Esophagus squamous epithelium (tissue), 5 donors: ENCODE results near the gene GLB1L. TPM values are rescaled to one million over a fixed set of nuclear protein-coding genes. Genes with fewer than 3 reads are reported as not detected.

Experiments used
- DNase-seq: peaks from one replicate; lab custom pipeline; 2025; lab: John Stamatoyannopoulos, UW
- H3K27ac ChIP-seq, 4 donors: fragments of 200-600 bp; sonication (generic); one replicate each; pipeline ENCODE4 v1.5.1; 2016 to 2019; ENCODE audit warnings: mild to moderate bottlenecking in 1 of 4
- H3K27me3 ChIP-seq, 4 donors: fragments of 200-600 bp; sonication (generic); 1 replicate in 3 of 4; 2 replicates in 1 of 4; pipeline versions ENCODE4 v1.5.1 to v1.6.0; 2017 to 2021; ENCODE audit warnings: antibody characterized with exemption in 1 of 4
- H3K36me3 ChIP-seq, 3 donors: fragments of 200-600 bp; sonication (generic); one replicate each; pipeline ENCODE4 v1.5.1; 2016 to 2019
- H3K4me1 ChIP-seq, 3 donors: fragments of 200-600 bp; sonication (generic); one replicate each; pipeline ENCODE4 v1.5.1; 2017 to 2019
- H3K4me3 ChIP-seq, 4 donors: fragments of 200-600 bp; sonication (generic); 1 replicate in 3 of 4; 2 replicates in 1 of 4; pipeline ENCODE4 v1.5.1; 2016 to 2019; ENCODE audit warnings: mild to moderate bottlenecking in 2 of 4, moderate library complexity in 1 of 4
- H3K9me3 ChIP-seq, 3 donors: fragments of 200-600 bp; sonication (generic); one replicate each; pipeline ENCODE4 v1.5.1; 2016 to 2019
- CTCF ChIP-seq, 6 experiments: fragments of 450-650 bp in 4 of 6; fragments of 200-600 bp in 2 of 6; sonication (generic) in 2 of 6; IDR thresholded peaks; one replicate each; pipeline ENCODE4 v1.5.1; 2016 to 2019; ENCODE audit warnings: antibody characterized with exemption in 6 of 6, mild to moderate bottlenecking in 4 of 6, moderate library complexity in 4 of 6
- POLR2A ChIP-seq, 4 donors: fragments of 450-650 bp; IDR thresholded peaks; one replicate each; pipeline ENCODE4 v1.6.1; 2017; ENCODE audit warnings: antibody characterized with exemption in 4 of 4, mild to moderate bottlenecking in 4 of 4, moderate library complexity in 3 of 4
- WGBS, 2 donors: methylation state at CpG; one replicate each; pipeline ENCODE4 v1.1.5; 2018; 5-methylcytosine and 5-hydroxymethylcytosine counted together
- intact Hi-C: fragments of 100-400 bp; cut with DNase I; formaldehyde crosslinking; loops from one replicate; pipeline ENCODE4 v1.15.0; 2022
- total RNA-seq, 4 donors: library from RNA; depleted of rRNA; stranded (reverse); fragments of >200 nt; gene quantifications; one replicate each; pipeline ENCODE4 v1.1.0, GENCODE V29; 2016
- donor health status: DM: yes; HTN: yes; CAD: no.

GLB1L gene
- total RNA-seq, 4 donors from 2014 or later = 1.2 to 2.3 (median 1.7) TPM

- peaks cover 22 to 64% (median 33%) of the 10 kb centered on the region in 3 donors for H3K36me3 ChIP-seq
- intact Hi-C loops = no loop called here
- H3K27ac ChIP-seq = peak overlapping the region; percentile 95 to 99 (median 95)
- 0 to 1% methylated on average over 18 to 22 of the region's 24 CpGs for WGBS, 2 donors
- peaks cover 18 to 44% (median 23%) of the 10 kb centered on the region in 3 donors for H3K4me1 ChIP-seq
- no peaks in the 10 kb centered on the region for H3K9me3 ChIP-seq
- DNase-seq = no peak
- H3K27me3 ChIP-seq = no peaks in the 10 kb centered on the region
- TF ChIP-seq CTCF (IDR thresholded peaks at IDR 0.05) (no peak), POLR2A (IDR thresholded peaks at IDR 0.05) (no peak)
- H3K4me3 ChIP-seq = peak overlapping the region; percentile 84 to 90 (median 90)
Measured at GRCh38 chr2:219230059-219230540, 15.1 kb downstream of the GLB1L start.

GRCh38 chr2:219229305-219230058 is 15.8 kb downstream of the GLB1L start, which contains the start of the genes ANKZF1 and ATG9A:
Gene ANKZF1 (plus strand): TSS chr2:219229806. CDS start chr2:219230258, 452 bp downstream.
Gene ATG9A (minus strand): TSS chr2:219229636. CDS start chr2:219228024, 1,612 bp downstream.
- H3K4me3 ChIP-seq = peak within 1 kb of the TSS; percentile 84 to 90 (median 90)
- H3K4me1 ChIP-seq = peaks cover 18 to 44% (median 23%) of the 10 kb centered on the region in 3 donors
- DNase-seq = peak; percentile 96
- peaks cover 22 to 64% (median 33%) of the 10 kb centered on the region in 3 donors for H3K36me3 ChIP-seq
- H3K27ac ChIP-seq = peak within 1 kb of the TSS; percentile 95 to 99 (median 95)
- H3K9me3 ChIP-seq = no peaks in the 10 kb centered on the region
- intact Hi-C loops = no loop called here
- TF ChIP-seq CTCF (IDR thresholded peaks at IDR 0.05) (no peak), POLR2A (IDR thresholded peaks at IDR 0.05) (peak in 3 of 4 donors; percentile 75 to 88 (median 84))
- H3K27me3 ChIP-seq = no peaks in the 10 kb centered on the region
- WGBS, 2 donors = 0% methylated on average over 3 to 13 of the region's 80 CpGs

GRCh38 chr2:219228911-219229304 is 16.3 kb downstream of the GLB1L start:
- intact Hi-C loops = no loop called here
- H3K27ac ChIP-seq = peak overlapping the region; percentile 95 to 99 (median 95)
- peaks cover 24 to 64% (median 34%) of the 10 kb centered on the region in 3 donors for H3K36me3 ChIP-seq
- no peaks in the 10 kb centered on the region for H3K9me3 ChIP-seq
- H3K27me3 ChIP-seq = no peaks in the 10 kb centered on the region
- peaks cover 18 to 44% (median 23%) of the 10 kb centered on the region in 3 donors for H3K4me1 ChIP-seq
- DNase-seq = no peak
- no CpG with 5 or more reads among the region's 19 CpGs for WGBS, 2 donors
- peak overlapping the region; percentile 84 to 90 (median 90) for H3K4me3 ChIP-seq
- TF ChIP-seq CTCF (IDR thresholded peaks at IDR 0.05) = no peak
- no peak for TF ChIP-seq POLR2A (IDR thresholded peaks at IDR 0.05)

- peak overlapping the region; percentile 84 to 90 (median 90) for H3K4me3 ChIP-seq
- intact Hi-C loops = no loop called here
- DNase-seq = no peak
- peaks cover 25 to 64% (median 34%) of the 10 kb centered on the region in 3 donors for H3K36me3 ChIP-seq
- H3K4me1 ChIP-seq = peaks cover 18 to 44% (median 23%) of the 10 kb centered on the region in 3 donors
- 11 to 62% methylated on average over 1 to 5 of the region's 7 CpGs for WGBS, 2 donors
- no peaks in the 10 kb centered on the region for H3K9me3 ChIP-seq
- H3K27me3 ChIP-seq = no peaks in the 10 kb centered on the region
- TF ChIP-seq POLR2A (IDR thresholded peaks at IDR 0.05) = no peak
- no peak for TF ChIP-seq CTCF (IDR thresholded peaks at IDR 0.05)
- H3K27ac ChIP-seq = peak overlapping the region; percentile 95 to 99 (median 95)
Measured at GRCh38 chr2:219228041-219228910, 17.0 kb downstream of the GLB1L start.
